ELR (cell line): ENCODE results near the gene ATP8B4.
"Not testable (repeated sequence)": the region's sequence is repeated elsewhere in the genome, so short reads cannot be mapped to it uniquely, and the experiment has no call there.

Source experiments
- DNase-seq: peaks from one replicate; pipeline ENCODE4 v3.0.0-alpha.2; 2015; ENCODE audit warnings: low read depth

Gene ATP8B4

DNA sequence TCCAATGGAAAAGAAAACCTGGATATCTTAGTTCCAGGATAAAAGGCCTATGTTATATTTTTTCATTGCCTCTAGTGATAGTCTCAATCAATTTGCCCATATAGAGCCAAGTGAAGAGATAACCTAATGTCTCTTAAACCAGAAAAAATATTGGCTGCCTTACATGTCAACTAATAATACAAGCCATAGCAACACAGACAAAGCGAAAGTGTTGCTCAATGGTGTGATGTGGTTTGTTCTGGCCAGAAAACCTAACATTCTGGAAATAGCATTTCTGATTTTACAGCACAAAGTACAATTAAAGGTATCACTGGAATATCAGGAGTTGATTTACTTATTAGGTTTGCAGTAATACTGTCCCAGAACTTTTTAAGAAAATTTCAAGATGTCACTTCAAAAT is 101.5 kb downstream of the ATP8B4 start:
- DNase-seq: no peak

DNA sequence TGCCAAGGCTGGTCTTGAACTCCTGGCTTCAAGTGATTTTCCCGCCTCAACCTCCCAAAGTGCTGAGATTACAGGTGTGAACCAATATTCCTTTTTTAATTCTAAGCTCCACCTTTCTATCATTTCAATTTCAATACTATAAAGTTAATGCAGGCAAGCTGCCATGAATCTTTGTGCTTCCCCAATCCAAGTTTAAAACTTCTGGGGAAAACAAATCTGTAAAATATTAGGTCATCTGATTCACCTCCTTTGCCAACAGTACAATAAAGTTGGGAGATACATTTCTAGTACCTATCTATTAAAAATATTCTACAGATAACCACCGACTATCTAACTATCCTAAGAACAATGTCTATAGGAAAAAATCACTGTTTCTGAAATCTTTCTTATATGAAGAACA is 102.1 kb downstream of the ATP8B4 start:
- no peak for DNase-seq

DNA sequence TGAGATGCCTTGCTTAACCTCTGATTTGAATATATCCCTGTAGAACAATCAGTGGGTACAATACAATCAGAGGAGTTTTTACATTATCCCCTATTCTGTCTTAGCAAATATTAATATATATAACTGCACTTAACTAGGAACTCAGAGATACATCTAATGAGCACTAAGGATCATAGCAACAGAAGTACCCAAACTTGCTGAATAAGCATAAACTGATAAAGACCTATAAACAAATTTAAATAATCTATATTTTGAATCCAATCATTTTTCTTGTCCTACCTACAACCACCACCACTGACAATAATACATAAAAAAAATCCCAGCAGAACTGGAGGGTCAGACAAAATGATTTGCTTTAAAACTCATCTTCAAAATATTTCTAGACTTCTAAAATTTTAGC is 106.2 kb downstream of the ATP8B4 start:
- DNase-seq: no peak

DNA sequence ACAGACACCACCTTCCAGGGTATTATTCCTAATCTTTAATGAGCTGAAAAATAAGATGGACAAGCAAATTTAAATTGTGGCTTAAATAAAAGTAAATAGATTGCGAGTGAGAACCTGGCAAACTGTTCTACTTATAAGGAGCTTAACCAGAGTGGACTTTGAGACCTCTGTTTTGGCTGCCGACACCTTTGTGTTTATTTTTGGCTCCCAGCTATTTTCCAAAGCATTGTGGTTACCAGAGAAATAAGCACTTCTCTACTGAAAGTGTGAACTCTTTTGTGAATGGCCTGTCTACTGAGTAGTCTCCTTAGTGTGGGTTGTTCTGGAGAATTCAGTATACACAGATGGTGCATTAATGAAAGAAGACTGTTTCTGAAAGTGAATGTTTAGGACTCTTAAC is 109.4 kb downstream of the ATP8B4 start:
- no peak for DNase-seq

DNA sequence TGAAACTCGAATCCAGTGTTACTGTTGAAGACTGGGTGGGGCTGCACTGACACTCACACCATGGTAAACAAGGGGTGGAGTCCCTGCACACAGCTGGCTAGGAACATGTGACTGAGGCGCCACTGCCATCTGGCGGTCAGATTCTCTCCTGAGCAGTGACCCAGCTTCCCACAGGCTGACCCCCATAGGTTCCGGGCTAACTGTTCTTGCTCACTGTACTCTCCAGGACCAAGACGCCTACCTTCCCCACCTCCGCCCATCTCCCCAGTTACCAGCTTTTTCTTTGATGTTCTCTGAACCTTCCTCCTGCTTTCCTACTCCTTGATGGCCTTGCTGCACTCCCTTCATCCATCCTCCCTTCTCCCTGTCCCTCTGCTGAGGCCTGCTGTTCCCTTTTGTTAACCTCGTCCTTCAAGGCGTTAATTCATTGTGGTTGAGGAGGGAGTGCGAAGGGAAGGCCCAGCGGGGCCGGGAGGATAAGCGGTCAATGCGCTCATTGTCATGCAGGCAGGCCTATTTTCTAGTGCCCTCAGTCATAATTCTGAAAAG is 115.2 kb downstream of the ATP8B4 start:
- peak; percentile 87 for DNase-seq

DNA sequence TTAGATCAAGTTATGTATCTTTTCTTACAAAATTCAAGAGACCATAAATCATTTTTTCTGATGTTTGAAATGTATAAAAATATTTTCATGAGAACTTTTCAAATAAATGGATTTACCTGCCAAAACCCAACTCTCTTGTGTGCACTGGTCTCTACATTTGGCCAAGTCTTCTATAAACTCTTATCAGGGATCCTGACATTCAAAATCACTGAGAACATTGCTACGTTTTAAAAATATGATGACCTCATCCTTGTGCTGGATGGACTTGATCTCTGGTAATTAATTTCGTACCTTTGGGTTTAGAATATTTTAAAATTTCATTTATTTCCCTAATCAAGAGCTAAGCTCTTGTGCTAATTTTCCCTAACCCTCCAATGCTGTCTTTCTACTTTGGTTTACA is 127.4 kb downstream of the ATP8B4 start:
- DNase-seq: no peak

DNA sequence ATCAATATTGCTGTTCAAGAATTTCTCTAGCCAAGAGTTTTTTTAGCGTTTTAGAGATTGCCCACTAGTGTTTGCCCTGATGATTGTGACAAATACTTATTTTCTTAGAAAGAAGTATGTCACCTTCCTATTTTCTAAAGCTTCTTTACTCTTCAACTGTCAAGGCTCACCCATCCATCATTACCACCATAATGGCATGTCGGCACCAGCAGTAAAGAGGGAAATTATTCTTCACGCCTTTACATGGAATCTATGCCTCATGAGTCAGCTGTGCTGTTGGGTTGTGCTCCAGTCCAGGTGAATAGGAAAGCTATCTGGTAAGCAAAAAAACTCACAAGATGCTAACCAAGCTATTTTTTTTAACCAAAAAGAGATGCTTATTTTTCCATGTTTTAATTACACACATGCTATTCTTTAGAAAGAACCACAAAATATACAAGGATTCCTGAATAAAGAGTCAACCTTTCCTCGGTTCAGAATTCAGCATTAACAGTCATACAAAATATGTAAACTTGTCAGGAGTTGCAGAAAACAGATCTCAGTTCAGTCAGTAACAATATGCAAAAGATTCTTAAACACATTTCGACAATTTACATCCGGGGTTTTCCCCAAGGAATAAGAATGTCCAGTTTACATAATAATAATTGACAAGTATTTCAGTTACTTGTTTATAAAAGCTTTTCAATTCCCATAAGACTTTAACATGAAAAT is 128.0 kb downstream of the ATP8B4 start:
- DNase-seq: peak; percentile 23

DNA sequence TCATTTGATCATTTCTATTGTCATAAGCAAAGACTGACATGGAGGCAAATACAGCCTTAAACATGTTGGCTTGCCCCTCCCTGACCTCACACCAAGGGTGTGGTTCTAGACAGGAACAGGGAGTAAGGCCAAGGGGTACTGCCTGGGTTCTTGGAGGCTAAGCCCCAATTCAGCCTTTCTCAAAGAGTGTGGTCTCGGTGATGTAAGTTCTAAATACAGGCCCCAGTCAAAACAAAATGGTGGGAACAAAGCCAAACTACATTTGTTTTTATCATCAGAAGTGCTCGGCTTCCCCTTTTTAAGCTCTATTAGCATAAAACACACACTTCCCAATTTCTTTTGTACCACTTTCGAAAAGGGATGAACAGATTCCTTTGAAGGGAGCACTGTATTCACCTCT is 129.5 kb downstream of the ATP8B4 start:
- no peak for DNase-seq

DNA sequence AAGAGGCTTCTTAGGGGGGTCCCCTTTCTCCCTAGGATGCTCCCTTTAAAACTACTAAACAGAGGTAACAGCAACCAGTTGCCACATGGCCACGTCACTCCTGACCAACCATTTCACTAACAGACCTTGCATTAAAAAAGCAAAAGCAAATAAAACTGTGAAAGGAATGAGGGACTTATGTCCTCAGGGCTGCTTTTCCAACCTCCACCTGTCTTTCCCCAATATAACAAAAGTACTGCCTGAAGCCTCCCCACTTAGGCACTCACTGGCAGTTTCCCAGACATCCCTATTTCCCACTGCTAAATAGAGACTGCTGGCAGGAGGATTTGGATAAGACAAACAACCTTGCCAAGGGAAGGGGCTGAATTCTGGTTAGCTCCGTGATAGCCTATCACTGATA is 130.3 kb downstream of the ATP8B4 start:
- DNase-seq: no peak

DNA sequence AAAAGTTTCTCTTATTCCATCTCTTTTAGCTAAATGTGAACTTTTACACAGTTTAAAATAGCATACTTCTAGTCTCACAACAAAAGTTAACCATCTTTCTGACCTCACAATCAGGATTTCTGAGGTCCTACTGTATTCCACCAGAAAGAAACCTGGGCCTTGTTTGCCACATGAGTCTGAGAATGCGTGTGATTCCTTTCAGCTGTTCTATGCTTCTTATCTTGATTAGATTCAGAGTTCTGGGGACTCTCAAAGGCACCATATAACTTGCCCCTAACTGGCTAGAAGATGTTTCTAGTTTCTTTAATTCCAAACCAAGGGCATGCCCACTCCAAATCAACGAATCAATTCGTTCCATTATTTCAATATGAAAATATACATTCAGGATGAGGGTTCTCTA is 131.1 kb downstream of the ATP8B4 start:
- DNase-seq: no peak

DNA sequence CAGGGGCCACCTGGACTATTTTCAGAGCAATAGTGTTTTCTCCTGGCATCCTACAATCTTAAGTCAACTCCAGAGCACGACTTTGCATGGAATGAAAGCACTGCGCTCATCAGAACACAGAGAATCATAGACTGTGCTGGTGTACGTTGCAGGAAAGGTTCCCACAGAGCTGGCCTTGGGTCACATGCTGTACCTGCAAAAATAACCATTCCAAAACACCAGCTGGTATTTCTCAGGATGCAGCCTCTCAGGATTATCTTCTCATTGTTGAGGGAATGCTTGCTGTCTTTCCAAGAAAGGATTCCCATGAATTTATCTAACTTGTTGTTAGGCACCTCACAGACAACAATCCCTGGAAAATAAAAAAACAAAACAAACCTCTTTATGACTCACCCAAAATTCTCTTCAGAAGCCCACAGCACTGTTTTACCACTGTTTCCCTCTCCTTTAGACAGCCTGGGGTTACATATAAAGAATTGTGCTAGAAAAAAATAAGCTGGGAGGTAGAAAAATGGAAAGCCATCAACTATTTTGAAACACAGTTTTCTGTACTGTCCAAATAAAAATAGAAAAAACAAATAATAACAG is 131.7 kb downstream of the ATP8B4 start:
- no peak for DNase-seq

DNA sequence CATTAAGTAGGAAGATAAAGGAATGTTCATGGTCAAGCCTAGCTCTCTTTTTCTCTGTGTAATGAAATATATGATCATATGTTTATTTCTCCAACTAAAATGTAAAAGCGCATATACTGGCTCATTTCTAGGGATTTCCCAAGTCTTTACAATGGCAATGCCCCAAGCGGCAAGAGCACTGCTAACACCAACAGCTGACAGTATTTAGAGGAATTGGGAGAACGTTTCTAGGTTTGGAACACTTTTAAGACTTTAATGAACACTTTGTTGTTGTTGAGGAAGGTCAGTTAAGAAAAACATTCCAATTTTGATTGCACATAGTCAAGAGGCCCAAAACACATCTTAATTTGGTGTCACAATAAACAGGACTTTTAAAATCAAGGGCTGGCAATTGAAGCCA is 132.7 kb downstream of the ATP8B4 start:
- DNase-seq: no peak

DNA sequence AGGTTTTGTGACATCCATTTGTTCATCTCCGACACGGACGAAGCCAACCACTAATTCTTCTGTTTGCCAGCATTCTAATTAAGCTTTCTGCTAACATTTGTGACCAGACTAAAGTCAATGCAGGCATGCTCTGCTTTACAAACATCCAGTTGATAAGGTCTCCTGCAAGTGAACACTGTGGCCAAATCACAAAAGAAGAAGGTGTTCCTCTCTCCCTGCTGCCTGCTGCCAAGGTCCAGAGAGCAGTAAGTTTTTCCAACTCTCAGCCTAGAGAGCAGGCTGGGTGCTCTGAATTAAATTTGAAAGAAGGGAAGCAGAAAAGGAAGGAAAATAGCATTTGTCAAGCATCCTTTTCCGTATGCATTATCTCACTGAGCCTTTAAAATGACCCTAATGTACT is 133.6 kb downstream of the ATP8B4 start:
- DNase-seq: no peak

DNA sequence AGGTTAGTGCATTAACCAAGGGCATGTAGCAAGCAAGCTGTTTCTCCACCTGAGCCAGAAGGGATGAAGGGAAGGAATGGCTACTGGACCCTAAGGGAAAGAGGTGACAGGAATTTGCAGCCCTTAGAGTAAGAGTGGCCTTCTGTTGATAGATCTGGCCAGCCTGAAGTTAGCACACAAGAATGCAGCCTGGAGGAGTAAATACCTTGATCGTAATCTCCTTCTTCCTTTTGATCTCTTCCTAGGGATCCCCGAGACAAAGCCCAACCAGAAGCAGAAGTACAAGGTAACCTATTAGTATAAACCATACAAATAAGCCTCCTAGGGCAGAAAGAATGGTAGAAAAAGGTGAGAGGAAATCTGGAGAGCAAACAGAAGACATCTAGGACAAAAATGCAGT is 134.6 kb downstream of the ATP8B4 start:
- DNase-seq: no peak

DNA sequence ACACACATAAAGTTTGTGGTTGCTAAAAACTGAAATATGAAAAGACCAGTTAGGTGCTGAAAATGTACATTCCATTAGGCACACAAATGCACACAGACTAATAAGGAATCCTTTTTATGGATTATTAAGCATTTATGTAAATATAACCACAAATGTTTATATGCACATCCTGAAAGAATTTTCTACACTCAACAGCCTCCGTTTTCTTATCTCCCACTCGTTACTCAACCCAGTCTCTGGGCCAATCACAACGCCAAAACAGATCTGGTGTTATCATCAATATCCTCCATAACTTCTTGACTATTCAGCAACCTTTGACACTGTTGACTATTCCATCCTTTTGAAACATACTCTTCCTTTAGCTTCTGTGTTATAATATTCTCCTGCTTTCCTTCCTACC is 136.4 kb downstream of the ATP8B4 start:
- DNase-seq: peak; percentile 23

DNA sequence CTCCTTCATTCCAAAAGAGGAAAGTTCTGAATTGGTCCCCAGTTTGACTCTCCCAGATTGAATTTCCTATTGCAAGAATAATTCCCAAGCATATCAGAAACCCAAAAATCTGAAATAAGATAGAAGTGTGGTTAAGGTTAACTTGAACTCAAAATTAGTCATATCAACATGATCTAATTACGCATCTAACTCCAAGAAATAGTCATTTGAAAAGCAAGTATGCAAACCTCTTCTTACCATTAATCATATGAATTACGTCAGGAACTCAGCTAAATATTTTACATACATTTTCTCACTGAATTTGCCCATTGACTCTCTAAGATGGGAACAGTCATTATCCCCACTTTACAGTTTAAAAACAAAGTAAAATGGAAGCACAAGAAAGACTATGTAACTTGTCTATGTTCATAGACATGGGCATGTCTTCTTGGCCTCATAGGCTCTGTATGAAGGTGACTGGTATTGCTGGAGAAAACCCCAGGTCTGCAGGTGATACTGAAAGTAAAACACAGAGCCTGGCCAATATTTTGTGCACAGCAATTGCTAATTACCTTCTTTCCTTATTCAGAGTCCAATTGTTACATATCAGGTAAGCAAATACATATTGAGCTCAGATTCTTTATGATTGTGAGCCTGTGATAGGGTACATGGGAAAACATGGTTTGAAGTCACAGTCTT is 139.2 kb downstream of the ATP8B4 start:
- DNase-seq: peak; percentile 2

DNA sequence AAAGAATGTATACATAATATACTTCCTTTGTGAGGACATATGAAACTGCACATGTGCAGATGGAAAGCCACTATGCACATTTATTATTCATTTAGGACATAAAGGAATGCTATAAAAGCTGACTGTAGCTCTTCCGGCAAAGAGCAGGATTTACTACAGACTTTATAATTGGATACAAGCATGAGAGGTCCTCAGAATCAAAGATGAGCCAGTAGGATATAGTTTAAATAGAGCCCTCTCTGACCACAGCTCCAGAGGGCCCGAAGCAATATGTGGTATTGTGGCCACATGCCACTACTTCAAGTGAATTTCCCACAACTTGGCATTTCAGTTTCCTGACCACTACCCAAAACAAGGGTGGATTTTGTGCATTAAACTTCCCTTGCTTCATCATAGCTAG is 140.9 kb downstream of the ATP8B4 start:
- DNase-seq: no peak

DNA sequence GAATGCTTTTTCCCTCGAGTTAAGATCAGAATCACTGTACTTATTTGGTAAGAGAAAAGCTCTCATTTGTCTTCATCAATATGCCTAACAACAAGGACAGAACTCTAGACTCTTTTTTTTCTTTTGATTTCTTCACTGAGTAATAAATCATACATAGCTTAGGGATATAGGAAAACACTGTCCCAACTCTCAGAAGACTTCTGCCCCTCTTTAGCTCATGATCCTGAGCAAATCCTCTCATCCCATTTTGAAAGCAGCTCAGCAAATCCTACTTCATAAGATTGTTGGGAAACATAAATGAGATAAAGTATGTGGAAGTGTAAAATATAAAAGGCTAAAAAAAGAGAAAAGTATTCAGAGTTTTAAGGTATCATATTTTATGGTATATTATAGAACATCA is 141.7 kb downstream of the ATP8B4 start:
- no peak for DNase-seq

DNA sequence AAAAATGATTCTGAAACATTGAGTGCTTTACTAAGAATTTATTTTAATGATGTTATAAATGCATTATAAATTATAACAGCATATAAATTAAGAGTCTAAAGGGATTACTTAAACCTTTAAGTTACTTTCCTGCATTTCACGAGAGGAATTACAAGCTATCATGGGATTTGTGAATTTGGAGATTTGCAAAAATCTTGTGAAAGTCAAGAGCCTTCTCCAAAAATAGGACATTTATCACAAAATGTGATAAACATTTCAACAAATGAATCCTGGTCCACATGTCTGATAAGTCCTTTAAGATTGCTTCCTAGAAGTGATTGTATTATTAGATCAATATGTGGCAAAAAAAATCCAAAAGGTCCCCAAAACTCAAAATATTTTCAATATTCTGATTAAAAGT is 154.5 kb downstream of the ATP8B4 start:
- no peak for DNase-seq

DNA sequence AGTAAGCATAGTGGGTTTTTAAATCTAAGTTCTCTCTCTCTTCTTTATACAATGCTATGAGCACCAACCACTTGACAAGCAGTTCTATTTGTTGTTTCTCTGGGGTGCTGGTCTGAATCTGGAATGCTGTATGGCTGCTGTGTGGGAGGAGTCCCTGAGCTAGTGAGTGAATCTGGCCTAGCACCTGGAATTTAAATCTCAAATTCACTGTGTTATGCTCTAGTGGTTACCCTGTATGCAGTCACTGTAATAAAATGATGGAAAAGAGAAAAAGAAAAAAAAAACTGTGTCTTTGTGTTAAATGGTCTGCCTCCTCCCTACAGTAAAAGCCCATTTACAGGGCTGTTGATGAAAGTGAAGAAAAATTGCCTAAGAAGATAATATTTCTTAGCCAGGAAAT is 155.0 kb downstream of the ATP8B4 start:
- no peak for DNase-seq

DNA sequence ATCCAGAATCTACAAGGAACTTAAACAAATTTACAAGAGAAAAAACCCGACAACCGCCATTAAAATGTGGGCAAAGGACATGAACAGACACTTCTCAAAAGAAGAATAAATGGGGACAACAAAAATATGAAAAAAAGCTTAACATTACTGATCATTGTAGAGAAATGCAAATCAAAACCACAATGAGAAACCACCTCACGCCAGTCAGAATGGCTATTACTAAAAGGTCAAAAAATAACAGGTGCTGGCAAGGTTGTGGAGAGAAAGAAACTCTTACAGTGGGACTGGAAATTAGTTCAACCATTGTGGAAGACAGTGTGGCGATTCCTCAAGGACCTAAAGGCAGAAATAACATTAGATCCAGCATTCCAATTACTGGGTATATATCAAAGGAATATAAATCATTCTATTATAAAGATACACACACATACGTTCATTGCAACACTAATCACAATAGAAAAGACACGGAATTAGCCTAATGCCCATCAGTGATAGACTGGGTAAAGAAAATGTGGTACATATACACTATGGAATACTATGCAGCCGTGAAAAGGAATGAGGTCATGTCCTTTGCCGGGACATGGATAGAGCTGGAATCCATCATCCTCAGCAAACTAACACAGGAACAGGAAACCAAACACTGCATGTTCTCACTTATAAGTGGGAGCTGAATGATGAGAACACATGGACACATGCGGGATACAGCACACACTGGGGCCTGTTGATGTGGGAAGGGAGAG is 155.8 kb downstream of the ATP8B4 start:
- DNase-seq: not testable (repeated sequence)

DNA sequence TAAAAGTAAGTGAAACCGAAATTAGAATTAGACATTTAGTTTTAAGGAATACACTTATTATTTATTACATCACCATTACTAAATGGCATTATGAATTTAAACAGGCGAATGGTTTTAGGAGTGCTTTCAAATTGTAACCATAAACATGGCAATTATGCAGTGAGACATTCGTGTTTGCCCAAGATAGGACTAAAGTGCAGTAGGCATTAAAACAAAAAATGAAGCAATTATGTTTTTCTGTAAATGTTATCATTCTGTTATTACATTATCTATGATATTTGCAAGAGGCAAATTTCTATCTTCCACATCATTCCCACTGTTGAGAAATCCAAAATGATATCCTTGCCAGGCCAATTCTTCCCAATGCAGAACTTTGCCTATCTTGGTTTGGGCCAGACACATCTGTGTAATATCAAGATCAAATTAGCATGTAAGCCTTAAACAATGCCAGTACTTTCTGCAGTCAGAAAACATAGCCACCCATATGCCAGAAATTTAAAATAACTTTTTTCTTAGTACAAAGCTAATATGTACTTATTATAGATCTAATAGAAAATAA is 156.9 kb downstream of the ATP8B4 start:
- DNase-seq: no peak
